OCI-LY7 (cell line): ENCODE data around the gene ADCY9. TPM values are rescaled to one million over a fixed set of nuclear protein-coding genes. Genes with fewer than 3 reads are reported as not detected.
"Not testable (repeated sequence)": the region's sequence is repeated elsewhere in the genome, so short reads cannot be mapped to it uniquely, and the experiment has no call there.

Experiments
- BruUV-seq: library from RNA; stranded (reverse); fragments of 400-500 nt; replicated peaks from 2 replicates; lab custom pipeline; 2021; lab: Mats Ljungman, UMichigan
- CTCF ChIA-PET: fragments of 300-600 bp; sonication (Branson Sonifier 250); formaldehyde crosslinking; loops from one replicate; lab custom pipeline; 2022; ENCODE audit warnings: antibody characterized with exemption; ENCODE audit not compliant: unreplicated experiment; lab: Charles Lee
- POLR2A ChIA-PET: fragments of 300-600 bp; sonication (Branson Sonifier 250); formaldehyde crosslinking; loops from one replicate; lab custom pipeline; 2022; ENCODE audit warnings: antibody characterized with exemption; lab: Charles Lee
- DNase-seq: peaks from one replicate; pipeline ENCODE4 v3.0.0-alpha.2; 2015; ENCODE audit warnings: low spot score
- H2AFZ ChIP-seq: fragments of 200-600 bp; sonication (generic), shearing (Covaris generic); 2 replicates; pipeline ENCODE4 v1.6.1; 2014; ENCODE audit warnings: mild to moderate bottlenecking, antibody characterized with exemption, low read length, moderate library complexity
- H3K27ac ChIP-seq: fragments of 200-600 bp; sonication (generic); 2 replicates; pipeline ENCODE4 v1.5.1; 2014; ENCODE audit warnings: mixed run types, low read depth, mild to moderate bottlenecking, moderate library complexity, low read length, inconsistent platforms; ENCODE audit not compliant: poor library complexity, severe bottlenecking
- H3K36me3 ChIP-seq: fragments of 200-600 bp; sonication (generic); 2 replicates; pipeline ENCODE4 v1.6.1; 2014; ENCODE audit warnings: mild to moderate bottlenecking, antibody characterized with exemption, low read length, moderate library complexity, mixed read lengths; ENCODE audit not compliant: insufficient read depth
- H3K4me1 ChIP-seq: fragments of 200-600 bp; sonication (generic); 2 replicates; pipeline ENCODE4 v1.5.1; 2014; ENCODE audit warnings: mild to moderate bottlenecking, low read length; ENCODE audit not compliant: insufficient read depth, poor library complexity, severe bottlenecking
- H3K4me2 ChIP-seq: fragments of 200-600 bp; sonication (generic); 2 replicates; pipeline ENCODE4 v1.6.1; 2014; ENCODE audit warnings: mild to moderate bottlenecking, low read length
- H3K4me3 ChIP-seq: fragments of 200-600 bp; sonication (generic); 2 replicates; pipeline ENCODE4 v1.5.1; 2014; ENCODE audit warnings: mild to moderate bottlenecking, low read depth, low read length; ENCODE audit not compliant: poor library complexity, severe bottlenecking
- H3K79me2 ChIP-seq: fragments of 200-600 bp; sonication (generic); 2 replicates; pipeline ENCODE4 v1.6.1; 2016; ENCODE audit warnings: low read depth, mild to moderate bottlenecking, low read length, moderate library complexity, mixed read lengths; ENCODE audit not compliant: insufficient read depth
- H3K9me2 ChIP-seq: fragments of 200-600 bp; sonication (generic); 2 replicates; pipeline ENCODE4 v1.6.1; 2016; ENCODE audit warnings: mild to moderate bottlenecking, low read length, mixed read lengths; ENCODE audit not compliant: insufficient read depth
- H3K9me3 ChIP-seq: fragments of 200-600 bp; sonication (generic); 2 replicates; pipeline ENCODE4 v1.6.1; 2014; ENCODE audit warnings: mild to moderate bottlenecking, mixed run types, low read length, mixed read lengths
- H4K20me1 ChIP-seq: fragments of 200-600 bp; sonication (generic); 2 replicates; pipeline ENCODE4 v1.6.1; 2014; ENCODE audit warnings: mild to moderate bottlenecking, antibody characterized with exemption, low read length, moderate library complexity, mixed read lengths; ENCODE audit not compliant: insufficient read depth
- EZH2phosphoT487 ChIP-seq: fragments of 200-600 bp; sonication (generic); IDR thresholded peaks from 2 replicates; pipeline ENCODE4 v1.6.1; 2018; ENCODE audit warnings: low read depth, borderline replicate concordance, mild to moderate bottlenecking, mixed run types, antibody characterized with exemption, low read length, moderate library complexity, mixed read lengths
- intact Hi-C: fragments of 100-400 bp; cut with micrococcal nuclease; formaldehyde crosslinking; loops from one replicate; pipeline ENCODE4 v1.10.0; 2022; ENCODE audit not compliant: unreplicated experiment
- total RNA-seq, 2 experiments: library from RNA; depleted of rRNA in 1 of 2; stranded (reverse); fragments of >200 nt in 1 of 2; shearing (Covaris generic) in 1 of 2; gene quantifications; 2 replicates each; pipeline ENCODE4 v1.2.3, GENCODE V29; 2014 to 2022
- TF ChIP-seq, protein P1 (sequence below): fragments of 200-600 bp; sonication (generic); conservative IDR thresholded peaks from 2 replicates; pipeline ENCODE4 v1.5.1; 2014; ENCODE audit warnings: mild to moderate bottlenecking, antibody characterized with exemption, low read length, moderate library complexity, mixed read lengths

ADCY9 gene
- total RNA-seq, 2 experiments from 2014 or later: 0.22 to 0.34 TPM

GRCh38 chr16:3963886-3964685 lies 152.2 kb downstream of the ADCY9 start:
- CTCF ChIA-PET: no interaction called here
- no peak overlapping the region for H3K4me3 ChIP-seq
- POLR2A ChIA-PET: no interaction called here
- H2AFZ ChIP-seq: no peak overlapping the region
- H3K27ac ChIP-seq: no peak overlapping the region
- no TSS peak for BruUV-seq
- H4K20me1 ChIP-seq: no peaks in the 10 kb centered on the region
- no peak for TF ChIP-seq EZH2phosphoT487
- TF ChIP-seq, protein P1, sequence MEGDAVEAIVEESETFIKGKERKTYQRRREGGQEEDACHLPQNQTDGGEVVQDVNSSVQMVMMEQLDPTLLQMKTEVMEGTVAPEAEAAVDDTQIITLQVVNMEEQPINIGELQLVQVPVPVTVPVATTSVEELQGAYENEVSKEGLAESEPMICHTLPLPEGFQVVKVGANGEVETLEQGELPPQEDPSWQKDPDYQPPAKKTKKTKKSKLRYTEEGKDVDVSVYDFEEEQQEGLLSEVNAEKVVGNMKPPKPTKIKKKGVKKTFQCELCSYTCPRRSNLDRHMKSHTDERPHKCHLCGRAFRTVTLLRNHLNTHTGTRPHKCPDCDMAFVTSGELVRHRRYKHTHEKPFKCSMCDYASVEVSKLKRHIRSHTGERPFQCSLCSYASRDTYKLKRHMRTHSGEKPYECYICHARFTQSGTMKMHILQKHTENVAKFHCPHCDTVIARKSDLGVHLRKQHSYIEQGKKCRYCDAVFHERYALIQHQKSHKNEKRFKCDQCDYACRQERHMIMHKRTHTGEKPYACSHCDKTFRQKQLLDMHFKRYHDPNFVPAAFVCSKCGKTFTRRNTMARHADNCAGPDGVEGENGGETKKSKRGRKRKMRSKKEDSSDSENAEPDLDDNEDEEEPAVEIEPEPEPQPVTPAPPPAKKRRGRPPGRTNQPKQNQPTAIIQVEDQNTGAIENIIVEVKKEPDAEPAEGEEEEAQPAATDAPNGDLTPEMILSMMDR: no peak
- no peaks in the 10 kb centered on the region for H3K36me3 ChIP-seq
- no peaks in the 10 kb centered on the region for H3K79me2 ChIP-seq
- H3K9me2 ChIP-seq: no peaks in the 10 kb centered on the region
- no peak for DNase-seq
- H3K4me1 ChIP-seq: no peaks in the 10 kb centered on the region
- H3K4me2 ChIP-seq: no peak overlapping the region
- H3K9me3 ChIP-seq: no peaks in the 10 kb centered on the region
- intact Hi-C loops: no loop called here

DNA sequence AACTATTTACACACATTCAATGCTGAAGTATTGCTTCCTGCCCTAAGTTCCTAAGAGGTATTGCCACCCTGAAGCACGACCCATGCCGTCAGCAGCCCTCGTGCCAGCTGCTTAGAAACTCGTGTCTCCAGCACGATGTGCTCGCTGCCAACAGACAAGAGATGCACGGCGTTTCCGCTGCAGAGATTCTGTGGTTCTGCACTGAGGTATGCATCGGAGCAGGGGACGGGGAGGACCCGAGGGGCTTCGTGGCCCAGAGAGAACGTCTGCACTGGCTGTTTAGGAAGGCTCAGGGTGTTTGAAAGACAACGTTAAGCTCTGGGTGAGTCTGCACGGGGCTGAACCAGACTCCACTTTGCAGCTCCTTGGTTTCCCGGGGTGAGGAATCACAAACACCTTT lies 153.0 kb downstream of the ADCY9 start:
- Histone ChIP-seq H3K36me3 (no peaks in the 10 kb centered on the region), H3K9me2 (no peaks in the 10 kb centered on the region), H4K20me1 (no peaks in the 10 kb centered on the region), H3K9me3 (no peaks in the 10 kb centered on the region), H3K27ac (no peak overlapping the region), H3K4me3 (no peak overlapping the region), H3K79me2 (no peaks in the 10 kb centered on the region), H2AFZ (no peak overlapping the region), H3K4me1 (no peaks in the 10 kb centered on the region), H3K4me2 (no peak overlapping the region)
- CTCF ChIA-PET: no interaction called here
- POLR2A ChIA-PET: interaction anchor here (0.6 kb wide), 1 partner anchor 277 kb away, joined by 4 read pairs; no protein-coding TSS in a partner anchor
- BruUV-seq: no TSS peak
- TF ChIP-seq, protein P1: no peak
- no peak for DNase-seq
- intact Hi-C loops: no loop called here

DNA sequence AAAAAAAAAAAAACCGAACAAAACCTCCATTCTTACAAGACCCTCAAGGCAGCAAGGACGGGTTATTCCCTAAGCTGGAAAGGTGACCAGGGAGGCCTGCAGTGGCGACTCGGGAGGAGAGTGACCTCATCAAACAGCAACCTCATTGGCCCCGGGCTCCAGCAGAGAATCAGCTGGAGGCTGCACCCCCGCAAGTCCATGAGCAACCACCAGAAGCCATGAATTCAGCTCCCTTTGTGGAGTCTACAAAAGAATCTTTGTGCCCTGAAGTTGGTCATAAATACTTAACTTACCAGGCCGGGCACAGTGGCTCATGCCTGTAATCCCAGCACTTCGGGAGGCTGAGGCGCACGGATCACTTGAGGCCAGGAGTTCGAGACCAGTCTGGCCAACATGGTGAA lies 154.8 kb downstream of the ADCY9 start:
- DNase-seq: no peak
- no peaks in the 10 kb centered on the region for H3K79me2 ChIP-seq
- H3K4me2 ChIP-seq: no peak overlapping the region
- no TSS peak for BruUV-seq
- intact Hi-C loops: no loop called here
- POLR2A ChIA-PET: no interaction called here
- CTCF ChIA-PET: no interaction called here
- H3K9me3 ChIP-seq: no peaks in the 10 kb centered on the region
- H2AFZ ChIP-seq: no peak overlapping the region
- TF ChIP-seq EZH2phosphoT487: no peak
- TF ChIP-seq, protein P1: no peak
- no peaks in the 10 kb centered on the region for H4K20me1 ChIP-seq
- no peak overlapping the region for H3K4me3 ChIP-seq
- H3K36me3 ChIP-seq: no peaks in the 10 kb centered on the region
- no peaks in the 10 kb centered on the region for H3K4me1 ChIP-seq
- no peaks in the 10 kb centered on the region for H3K9me2 ChIP-seq
- no peak overlapping the region for H3K27ac ChIP-seq

- H3K9me2 ChIP-seq, H3K79me2 ChIP-seq, H3K4me2 ChIP-seq, H3K9me3 ChIP-seq, H2AFZ ChIP-seq, intact Hi-C loops, DNase-seq, H3K4me3 ChIP-seq, H3K27ac ChIP-seq, H4K20me1 ChIP-seq, POLR2A ChIA-PET, CTCF ChIA-PET, H3K36me3 ChIP-seq, BruUV-seq, H3K4me1 ChIP-seq: not testable (repeated sequence)
Observed at GRCh38 chr16:3959926-3960590, 156.2 kb downstream of the ADCY9 start.
